Suprapubic skin (tissue), 4 donors: ENCODE data around the gene SLX9. TPM values are rescaled to one million over a fixed set of nuclear protein-coding genes. Genes with fewer than 3 reads are reported as not detected.

Experiments used
- DNase-seq, 2 donors: peaks; one replicate each; pipeline ENCODE4 v3.0.0-alpha.2; 2019; ENCODE audit warnings: low spot score in 2 of 2
- H3K27ac ChIP-seq: fragments of 200-600 bp; sonication (generic); one replicate; pipeline ENCODE4 v1.5.1; 2019
- H3K27me3 ChIP-seq: fragments of 200-600 bp; sonication (generic); one replicate; pipeline ENCODE4 v1.5.1; 2019
- H3K36me3 ChIP-seq: fragments of 200-600 bp; sonication (generic); one replicate; pipeline ENCODE4 v1.5.1; 2019
- H3K4me1 ChIP-seq: fragments of 200-600 bp; sonication (generic); one replicate; pipeline ENCODE4 v1.5.1; 2019
- H3K4me3 ChIP-seq: fragments of 200-600 bp; sonication (generic); one replicate; pipeline ENCODE4 v1.5.1; 2019; ENCODE audit warnings: mild to moderate bottlenecking
- H3K9me3 ChIP-seq: fragments of 200-600 bp; sonication (generic); one replicate; pipeline ENCODE4 v1.5.1; 2019
- CTCF ChIP-seq, 2 donors: fragments of 200-600 bp in 1 of 2; fragments of 450-650 bp in 1 of 2; sonication (generic) in 1 of 2; IDR thresholded peaks; one replicate each; pipeline ENCODE4 v1.5.1; 2016 to 2019; ENCODE audit warnings: antibody characterized with exemption in 2 of 2, mild to moderate bottlenecking in 1 of 2, moderate library complexity in 1 of 2
- EP300 ChIP-seq: sonication (generic); formaldehyde crosslinking; IDR thresholded peaks from one replicate; pipeline ENCODE4 v1.6.1; 2017; ENCODE audit warnings: antibody characterized with exemption
- POLR2A ChIP-seq, 2 donors: fragments of 450-650 bp; IDR thresholded peaks; one replicate each; pipeline ENCODE4 v1.6.1; 2017; ENCODE audit warnings: antibody characterized with exemption in 2 of 2, mild to moderate bottlenecking in 2 of 2, moderate library complexity in 2 of 2
- POLR2AphosphoS5 ChIP-seq, 3 donors: sonication (generic); formaldehyde crosslinking; IDR thresholded peaks; one replicate each; pipeline ENCODE4 v1.6.1; 2017; ENCODE audit warnings: antibody characterized with exemption in 3 of 3
- WGBS: methylation state at CpG from one replicate; pipeline ENCODE4 v1.1.5; 2018; 5-methylcytosine and 5-hydroxymethylcytosine counted together
- total RNA-seq, 4 donors: library from RNA; depleted of rRNA; stranded (reverse); fragments of >200 nt; gene quantifications; one replicate each; pipeline ENCODE4 v1.1.0, GENCODE V29; 2016

SLX9 gene
- total RNA-seq, 4 donors from 2014 or later = 13.4 to 16.9 (median 14.4) TPM

GRCh38 chr21:44905728-44906090 is 34.1 kb upstream of the SLX9 start:
- DNase-seq = no peak
- no peak overlapping the region for H3K4me3 ChIP-seq
- H3K4me1 ChIP-seq = peaks cover 13% of the 10 kb centered on the region
- no peaks in the 10 kb centered on the region for H3K9me3 ChIP-seq
- no peak overlapping the region for H3K27ac ChIP-seq
- TF ChIP-seq CTCF (IDR thresholded peaks at IDR 0.05) = no peak
- no peak for TF ChIP-seq POLR2A (IDR thresholded peaks at IDR 0.05)
- TF ChIP-seq POLR2AphosphoS5 (IDR thresholded peaks at IDR 0.05) = no peak
- TF ChIP-seq EP300 = no peak
- 76% methylated on average over 7 of the region's 7 CpGs for WGBS
- H3K36me3 ChIP-seq = no peaks in the 10 kb centered on the region
- H3K27me3 ChIP-seq = peaks cover 4% of the 10 kb centered on the region

GRCh38 chr21:44907225-44907965 is 32.4 kb upstream of the SLX9 start:
- TF ChIP-seq EP300 (no peak), POLR2AphosphoS5 (IDR thresholded peaks at IDR 0.05) (no peak), POLR2A (IDR thresholded peaks at IDR 0.05) (no peak)
- H3K36me3 ChIP-seq = no peaks in the 10 kb centered on the region
- H3K27ac ChIP-seq = no peak overlapping the region
- peaks cover 4% of the 10 kb centered on the region for H3K27me3 ChIP-seq
- DNase-seq = no peak
- WGBS = 76% methylated on average over 7 of the region's 16 CpGs
- no peak overlapping the region for H3K4me3 ChIP-seq
- H3K9me3 ChIP-seq = no peaks in the 10 kb centered on the region
- H3K4me1 ChIP-seq = peaks cover 23% of the 10 kb centered on the region

- Histone ChIP-seq H3K4me1 (peaks cover 28% of the 10 kb centered on the region), H3K4me3 (no peak overlapping the region), H3K9me3 (no peaks in the 10 kb centered on the region), H3K27ac (no peak overlapping the region), H3K27me3 (peaks cover 4% of the 10 kb centered on the region), H3K36me3 (no peaks in the 10 kb centered on the region)
- TF ChIP-seq EP300 = no peak
- TF ChIP-seq POLR2AphosphoS5 (IDR thresholded peaks at IDR 0.05) = no peak
- no peak for TF ChIP-seq CTCF (IDR thresholded peaks at IDR 0.05)
- no peak for TF ChIP-seq POLR2A (IDR thresholded peaks at IDR 0.05)
- no peak for DNase-seq
- 62% methylated on average over 23 of the region's 25 CpGs for WGBS
Observed at GRCh38 chr21:44907966-44908895, 31.6 kb upstream of the SLX9 start.

- H3K27ac ChIP-seq = no peak overlapping the region
- H3K9me3 ChIP-seq = no peaks in the 10 kb centered on the region
- WGBS = 92% methylated on average over 13 of the region's 21 CpGs
- peaks cover 30% of the 10 kb centered on the region for H3K4me1 ChIP-seq
- no peak overlapping the region for H3K4me3 ChIP-seq
- no peak for DNase-seq
- H3K36me3 ChIP-seq = no peaks in the 10 kb centered on the region
- TF ChIP-seq CTCF (IDR thresholded peaks at IDR 0.05) = no peak
- no peak for TF ChIP-seq POLR2A (IDR thresholded peaks at IDR 0.05)
- TF ChIP-seq EP300 = no peak
- no peak for TF ChIP-seq POLR2AphosphoS5 (IDR thresholded peaks at IDR 0.05)
- peaks cover 4% of the 10 kb centered on the region for H3K27me3 ChIP-seq
Observed at GRCh38 chr21:44908908-44909307, 30.9 kb upstream of the SLX9 start.

- no peak overlapping the region for H3K4me3 ChIP-seq
- no peaks in the 10 kb centered on the region for H3K36me3 ChIP-seq
- no peaks in the 10 kb centered on the region for H3K9me3 ChIP-seq
- no peak for DNase-seq
- no peak overlapping the region for H3K27ac ChIP-seq
- peaks cover 4% of the 10 kb centered on the region for H3K27me3 ChIP-seq
- no peak for TF ChIP-seq POLR2AphosphoS5 (IDR thresholded peaks at IDR 0.05)
- no peak for TF ChIP-seq CTCF (IDR thresholded peaks at IDR 0.05)
- TF ChIP-seq POLR2A (IDR thresholded peaks at IDR 0.05) = no peak
- TF ChIP-seq EP300 = no peak
- 95% methylated on average over 9 of the region's 9 CpGs for WGBS
- peaks cover 30% of the 10 kb centered on the region for H3K4me1 ChIP-seq
Observed at GRCh38 chr21:44909719-44910118, 30.1 kb upstream of the SLX9 start.
